GM12864 (cell line): ENCODE results near the gene RNF181.

Experiments
- DNase-seq: peaks from one replicate; pipeline ENCODE4 v3.0.0-alpha.2; 2011; ENCODE audit warnings: low read depth
- H3K4me3 ChIP-seq: 2 replicates; pipeline ENCODE4 v1.5.1; 2011; ENCODE audit warnings: mild to moderate bottlenecking, low read depth, low read length, control low read depth
- CTCF ChIP-seq: IDR thresholded peaks from 2 replicates; pipeline ENCODE4 v1.5.1; 2011; ENCODE audit warnings: low read depth, mild to moderate bottlenecking, moderate library complexity, low read length, control low read depth, inconsistent platforms; ENCODE audit errors: missing control alignments

RNF181 gene, protein sequence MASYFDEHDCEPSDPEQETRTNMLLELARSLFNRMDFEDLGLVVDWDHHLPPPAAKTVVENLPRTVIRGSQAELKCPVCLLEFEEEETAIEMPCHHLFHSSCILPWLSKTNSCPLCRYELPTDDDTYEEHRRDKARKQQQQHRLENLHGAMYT

DNA sequence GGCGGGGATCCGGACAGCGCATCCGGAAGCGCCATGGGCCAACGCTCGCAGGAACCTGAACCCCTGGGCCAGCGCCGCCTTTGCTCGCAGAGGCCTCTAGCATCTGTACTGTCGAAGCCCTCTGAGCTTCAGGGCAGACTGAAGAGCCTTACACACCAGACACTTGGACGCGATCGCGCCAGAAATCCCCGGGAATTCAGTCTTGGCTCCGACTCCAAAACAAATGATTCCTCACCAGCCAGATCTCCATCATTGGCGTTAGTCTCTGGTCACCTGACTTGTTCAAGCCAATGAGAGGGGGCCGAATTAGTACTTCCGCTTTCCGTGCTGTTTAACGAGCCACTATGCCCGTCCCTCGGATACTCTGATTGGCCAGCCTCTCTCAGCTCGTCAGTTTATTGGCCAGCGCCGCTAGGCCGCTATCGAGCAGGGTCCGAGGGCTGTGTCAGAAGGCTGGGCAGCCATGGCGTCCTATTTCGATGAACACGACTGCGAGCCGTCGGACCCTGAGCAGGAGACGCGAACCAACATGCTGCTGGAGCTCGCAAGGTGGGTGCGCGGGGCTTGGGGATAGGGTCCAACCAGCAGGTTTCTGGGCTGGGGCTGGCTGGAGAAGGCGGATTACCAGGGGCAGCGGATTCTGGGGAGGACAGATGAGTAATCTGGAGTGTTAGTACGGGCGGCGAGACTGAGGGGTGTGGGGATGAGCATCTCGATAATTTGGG, at the start of gene RNF181:
Gene RNF181 (plus strand): TSS at position 445 of the 725 bp plus-strand sequence. CDS start 19 bp downstream, at position 464.
- peak within 1 kb of the TSS; percentile 91 for H3K4me3 ChIP-seq
- peak; percentile 96 for DNase-seq
- TF ChIP-seq CTCF: no peak

GRCh38 chr2:85545780-85546240, 49.7 kb upstream of the RNF181 start:
- TF ChIP-seq CTCF: no peak
- no peak overlapping the region for H3K4me3 ChIP-seq
- no peak for DNase-seq

- no peak for DNase-seq
- TF ChIP-seq CTCF: no peak
- H3K4me3 ChIP-seq: no peak overlapping the region
Observed at GRCh38 chr2:85547089-85547858, 48.3 kb upstream of the RNF181 start.

DNA sequence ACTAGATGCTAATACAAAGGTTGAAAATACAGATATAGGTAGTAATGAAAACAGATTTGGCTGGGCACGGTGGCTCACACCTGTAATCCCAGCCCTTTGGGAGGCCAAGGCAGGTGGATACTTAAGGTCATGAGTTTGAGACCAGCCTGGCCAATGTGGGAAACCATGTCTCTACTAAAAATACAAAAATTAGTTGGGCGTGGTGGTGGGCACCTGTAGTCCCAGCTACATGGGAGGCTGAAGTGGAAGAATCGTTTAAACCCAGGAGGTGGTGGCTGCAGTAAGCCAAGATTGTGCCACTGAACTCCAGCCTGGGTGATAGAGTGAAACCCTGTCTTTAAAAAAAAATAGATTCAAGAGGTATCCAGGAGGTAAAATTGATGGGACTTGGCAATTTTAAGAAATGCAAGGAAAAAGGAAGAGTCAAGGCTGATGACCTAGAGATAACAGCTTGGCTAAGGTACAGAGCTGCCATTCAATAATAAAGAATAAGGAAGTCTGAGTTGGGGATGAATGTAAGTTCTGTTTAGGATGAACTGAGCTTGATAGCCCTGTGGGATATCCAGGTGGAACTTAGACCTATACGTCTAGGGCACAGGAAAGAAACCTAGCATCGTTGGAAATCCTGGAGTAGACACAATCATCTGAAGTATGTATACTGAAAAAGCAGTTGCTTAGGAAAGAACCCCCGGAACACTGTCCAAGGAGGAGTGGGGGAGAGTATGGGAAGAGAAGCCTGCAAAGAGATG, 47.5 kb upstream of the RNF181 start:
- no peak for TF ChIP-seq CTCF
- H3K4me3 ChIP-seq: no peak overlapping the region
- no peak for DNase-seq

DNA sequence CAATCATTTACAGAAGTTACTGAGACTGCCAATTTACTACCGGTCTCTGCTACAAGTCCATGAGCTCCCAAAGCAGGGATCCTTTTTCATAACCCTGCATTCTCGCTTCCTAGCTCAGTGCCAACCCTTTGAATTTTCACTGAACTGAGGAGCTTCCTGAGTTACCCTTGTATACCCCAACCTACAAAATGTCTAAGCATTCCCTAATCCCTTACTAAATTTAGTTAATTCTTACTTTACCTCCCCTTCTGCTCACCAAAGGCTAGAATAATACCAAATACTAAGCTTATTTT, 47.0 kb upstream of the RNF181 start:
- no peak for TF ChIP-seq CTCF
- DNase-seq: no peak
- H3K4me3 ChIP-seq: no peak overlapping the region

DNA sequence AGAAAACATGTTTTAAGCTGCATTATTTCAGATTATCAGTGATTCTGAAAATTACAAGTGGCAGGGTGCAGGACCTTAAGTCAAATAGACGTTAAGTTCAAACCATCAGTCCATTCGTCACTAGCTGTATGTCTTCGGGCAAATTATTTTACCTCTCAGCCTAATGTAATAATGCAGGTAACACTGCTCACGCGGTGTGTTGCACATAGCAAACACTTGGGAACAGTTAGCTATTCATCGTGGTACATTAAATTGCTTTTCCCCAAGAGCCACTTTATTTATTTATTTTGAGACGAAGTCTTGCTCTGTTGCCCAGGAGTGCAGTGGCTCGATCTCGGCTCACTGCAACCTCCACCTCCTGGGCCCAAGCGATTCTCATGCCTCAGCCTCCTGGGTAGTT, 46.5 kb upstream of the RNF181 start:
- no peak for DNase-seq
- TF ChIP-seq CTCF: no peak
- no peak overlapping the region for H3K4me3 ChIP-seq
